Lung (tissue), 12 donors: ENCODE results near the gene GABRA1. TPM values are rescaled to one million over a fixed set of nuclear protein-coding genes. Genes with fewer than 3 reads are reported as not detected.

Experiments
- ATAC-seq: fragments of 200-7000 bp; cut with Tn5 transposase; one replicate; pipeline ENCODE4 v1.9.1; 2020; ENCODE audit warnings: moderate number of reproducible peaks; ENCODE audit not compliant: insufficient read depth, low FRiP score
- DNase-seq, 3 donors: peaks; one replicate each; pipeline ENCODE4 v3.0.0-alpha.2; 2013 to 2017
- H3K27ac ChIP-seq, 2 donors: one replicate each; pipeline ENCODE4 v1.5.1; 2013; ENCODE audit warnings: mild to moderate bottlenecking in 2 of 2, moderate library complexity in 2 of 2, control low read depth in 1 of 2, inconsistent platforms in 1 of 2, low read depth in 1 of 2, low read length in 1 of 2
- H3K27me3 ChIP-seq, 3 donors: one replicate each; pipeline ENCODE4 v1.5.1; 2013; ENCODE audit warnings: low read length in 2 of 3; ENCODE audit not compliant: control insufficient read depth in 3 of 3, insufficient read depth in 3 of 3
- H3K36me3 ChIP-seq, 4 donors: one replicate each; pipeline ENCODE4 v1.5.1; 2013; ENCODE audit warnings: low read length in 4 of 4, mild to moderate bottlenecking in 1 of 4, moderate library complexity in 1 of 4; ENCODE audit not compliant: control insufficient read depth in 4 of 4, insufficient read depth in 4 of 4
- H3K4me1 ChIP-seq, 5 donors: one replicate each; pipeline ENCODE4 v1.5.1; 2013; ENCODE audit warnings: low read length in 5 of 5, mild to moderate bottlenecking in 2 of 5, moderate library complexity in 1 of 5; ENCODE audit not compliant: control insufficient read depth in 5 of 5, insufficient read depth in 5 of 5
- H3K4me3 ChIP-seq: one replicate; pipeline ENCODE4 v1.5.1; 2013; ENCODE audit warnings: mild to moderate bottlenecking, control low read depth, moderate library complexity
- H3K9ac ChIP-seq, 2 donors: one replicate each; pipeline ENCODE4 v1.5.1; 2013; ENCODE audit warnings: low read length in 2 of 2, control low read depth in 1 of 2; ENCODE audit not compliant: insufficient read depth in 1 of 2
- H3K9me3 ChIP-seq, 4 donors: one replicate each; pipeline ENCODE4 v1.5.1; 2013; ENCODE audit warnings: low read length in 3 of 4, mild to moderate bottlenecking in 1 of 4, moderate library complexity in 1 of 4; ENCODE audit not compliant: control insufficient read depth in 4 of 4, insufficient read depth in 3 of 4
- CTCF ChIP-seq: IDR thresholded peaks from 2 replicates; pipeline ENCODE4 v1.5.1; 2012; ENCODE audit warnings: mild to moderate bottlenecking; ENCODE audit errors: control extremely low read depth, extremely low read depth
- whole genome bisulfite sequencing, 2 donors: extraction: QIAGEN DNeasy Blood & Tissue Kit; methylation state at CpG; one replicate each; pipeline ENCODE4 v1.1.7; 2013; 5-methylcytosine and 5-hydroxymethylcytosine counted together
- polyA plus RNA-seq, 2 donors: library from polyadenylated mRNA; stranded (reverse); fragments of 200-250 nt; gene quantifications; one replicate each; pipeline ENCODE4 v1.2.1, GENCODE V29; 2013
- total RNA-seq, 2 donors: library from RNA; depleted of rRNA in 1 of 2; stranded (reverse); fragments of >200 nt in 1 of 2; gene quantifications; one replicate each; pipeline ENCODE4 v1.2.1, GENCODE V29; 2014 to 2021
- donor health status: control.
- donor health status: control.
- donor health status: Bipolar disorder and iron deficiency.
- donor health status: healthy.
- donor health status: DM: yes; HTN: yes; CAD: no.

Gene GABRA1
- total and polyA plus RNA-seq, 4 donors: 0.20 TPM; not detected in 3

- TF ChIP-seq CTCF: no peak
- Histone ChIP-seq H3K4me3 (no peak overlapping the region), H3K9me3 (no peaks in the 10 kb centered on the region), H3K27ac (no peak overlapping the region), H3K9ac (no peak overlapping the region), H3K36me3 (no peaks in the 10 kb centered on the region), H3K4me1 (no peaks in the 10 kb centered on the region), H3K27me3 (no peaks in the 10 kb centered on the region)
- DNase-seq (no peak), ATAC-seq (no peak)
- WGBS, 2 donors: 52 to 73% methylated on average over 1 of the region's 1 CpG
Measured at GRCh38 chr5:161857358-161857757, 9.4 kb downstream of the GABRA1 start.

GRCh38 chr5:161863259-161863658, 15.3 kb downstream of the GABRA1 start:
- ATAC-seq: no peak
- no peak overlapping the region for H3K4me3 ChIP-seq
- no peak for DNase-seq

GRCh38 chr5:161863811-161864210, 15.9 kb downstream of the GABRA1 start:
- TF ChIP-seq CTCF: no peak
- Histone ChIP-seq H3K36me3 (no peaks in the 10 kb centered on the region), H3K4me1 (no peaks in the 10 kb centered on the region), H3K9ac (no peak overlapping the region), H3K27ac (no peak overlapping the region), H3K4me3 (no peak overlapping the region), H3K27me3 (no peaks in the 10 kb centered on the region), H3K9me3 (no peaks in the 10 kb centered on the region)
- 20 to 55% methylated on average over 1 of the region's 1 CpG for WGBS, 2 donors
- ATAC-seq: no peak
- no peak for DNase-seq

More at GRCh38 chr5:161863259-161863658, 15.3 kb downstream of the GABRA1 start:
- TF ChIP-seq CTCF: no peak
- H3K27ac ChIP-seq: no peak overlapping the region
- no peak overlapping the region for H3K9ac ChIP-seq
- no peaks in the 10 kb centered on the region for H3K9me3 ChIP-seq
- WGBS, 2 donors: 80 to 82% methylated on average over 3 of the region's 3 CpGs
- no peaks in the 10 kb centered on the region for H3K36me3 ChIP-seq
- no peaks in the 10 kb centered on the region for H3K27me3 ChIP-seq
- no peaks in the 10 kb centered on the region for H3K4me1 ChIP-seq

- no peaks in the 10 kb centered on the region for H3K27me3 ChIP-seq
- H3K4me1 ChIP-seq: no peaks in the 10 kb centered on the region
- no peaks in the 10 kb centered on the region for H3K36me3 ChIP-seq
- H3K4me3 ChIP-seq: no peak overlapping the region
- WGBS, 2 donors: 75 to 81% methylated on average over 7 of the region's 7 CpGs
- TF ChIP-seq CTCF: no peak
- no peak overlapping the region for H3K9ac ChIP-seq
- DNase-seq: no peak
- no peaks in the 10 kb centered on the region for H3K9me3 ChIP-seq
- H3K27ac ChIP-seq: no peak overlapping the region
- no peak for ATAC-seq
Measured at GRCh38 chr5:161865510-161865909, 17.6 kb downstream of the GABRA1 start.
